IMR-90 (cell line): Measurements from ENCODE around the gene RAB27B.

Experiments used
- CEBPB ChIP-seq: IDR thresholded peaks from 2 replicates; pipeline ENCODE4 v1.6.1; 2012; ENCODE audit warnings: low read depth, low read length, improper control_type of control experiment
- CHD1 ChIP-seq: IDR thresholded peaks from 2 replicates; pipeline ENCODE4 v1.6.1; 2012; ENCODE audit warnings: low read depth, low read length, improper control_type of control experiment
- FOS ChIP-seq: fragments of 150-350 bp; IDR thresholded peaks from 2 replicates; pipeline ENCODE4 v1.6.1; 2016; ENCODE audit warnings: low read depth, low read length
- MAFK ChIP-seq: IDR thresholded peaks from 2 replicates; pipeline ENCODE4 v1.6.1; 2012; ENCODE audit warnings: low read depth, low read length, improper control_type of control experiment
- MAZ ChIP-seq: IDR thresholded peaks from 2 replicates; pipeline ENCODE4 v1.6.1; 2012; ENCODE audit warnings: low read depth, mild to moderate bottlenecking, low read length, improper control_type of control experiment, moderate library complexity, borderline replicate concordance
- NFE2L2 ChIP-seq: fragments of 150-350 bp; IDR thresholded peaks from 2 replicates; pipeline ENCODE4 v1.6.1; 2016; ENCODE audit warnings: low read depth, mild to moderate bottlenecking, low read length
- POLR2A ChIP-seq: IDR thresholded peaks from 2 replicates; pipeline ENCODE4 v1.6.1; 2012; ENCODE audit warnings: mild to moderate bottlenecking, low read depth, low read length
- RAD21 ChIP-seq: IDR thresholded peaks from 2 replicates; pipeline ENCODE4 v1.6.1; 2012; ENCODE audit warnings: low read length, improper control_type of control experiment
- RCOR1 ChIP-seq: IDR thresholded peaks from 2 replicates; pipeline ENCODE4 v1.6.1; 2012; ENCODE audit warnings: mild to moderate bottlenecking, low read length, improper control_type of control experiment; ENCODE audit not compliant: insufficient replicate concordance
- RFX5 ChIP-seq: IDR thresholded peaks from 2 replicates; pipeline ENCODE4 v1.8.0; 2012; ENCODE audit warnings: low read depth, mild to moderate bottlenecking, low read length, moderate library complexity
- SMC3 ChIP-seq: fragments of 150-350 bp; IDR thresholded peaks from 2 replicates; pipeline ENCODE4 v1.6.1; 2016; ENCODE audit warnings: low read depth, mild to moderate bottlenecking, antibody characterized with exemption, low read length, moderate library complexity
- TF ChIP-seq, protein P1 (sequence below): conservative IDR thresholded peaks from 2 replicates; pipeline ENCODE4 v1.5.1; 2012; ENCODE audit warnings: mild to moderate bottlenecking, low read depth, low read length, improper control_type of control experiment
- TF ChIP-seq, protein P2 (sequence below): fragments of 150-350 bp; IDR thresholded peaks from 2 replicates; pipeline ENCODE4 v1.6.1; 2016; ENCODE audit warnings: low read depth, mild to moderate bottlenecking, low read length, moderate library complexity, borderline replicate concordance
- TF ChIP-seq, protein P3 (sequence below): fragments of 150-350 bp; IDR thresholded peaks from 2 replicates; pipeline ENCODE4 v1.6.1; 2017; ENCODE audit warnings: mild to moderate bottlenecking, antibody characterized with exemption, low read length, low read depth

DNA sequence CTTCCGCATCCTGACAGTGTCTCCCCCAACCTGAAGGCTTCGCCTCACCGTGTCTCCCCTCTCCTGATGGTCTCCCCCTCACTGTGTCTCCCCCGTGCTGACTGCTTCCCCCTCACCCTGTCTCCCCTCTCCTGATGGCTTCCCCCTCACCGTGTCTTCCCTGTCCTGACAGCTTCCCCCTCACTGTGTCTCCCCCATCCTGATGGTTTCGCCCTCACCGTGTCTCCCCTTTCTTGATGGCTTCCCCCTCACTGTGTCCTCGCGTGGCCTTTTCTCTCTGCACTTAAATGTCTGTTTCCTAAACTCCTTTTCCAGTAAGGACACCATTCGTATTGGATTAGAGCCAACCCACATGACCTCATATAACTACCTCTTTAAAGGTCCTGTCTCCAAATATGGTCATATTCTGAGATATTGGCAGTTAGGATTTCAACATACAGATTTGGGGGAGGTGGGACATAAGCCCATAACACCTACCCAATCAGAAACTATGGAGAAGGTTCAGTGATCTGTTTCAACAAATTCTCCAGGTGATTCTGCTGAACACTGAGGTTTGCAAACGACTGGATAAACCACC lies 47.9 kb upstream of the RAB27B start:
- TF ChIP-seq, protein P1, sequence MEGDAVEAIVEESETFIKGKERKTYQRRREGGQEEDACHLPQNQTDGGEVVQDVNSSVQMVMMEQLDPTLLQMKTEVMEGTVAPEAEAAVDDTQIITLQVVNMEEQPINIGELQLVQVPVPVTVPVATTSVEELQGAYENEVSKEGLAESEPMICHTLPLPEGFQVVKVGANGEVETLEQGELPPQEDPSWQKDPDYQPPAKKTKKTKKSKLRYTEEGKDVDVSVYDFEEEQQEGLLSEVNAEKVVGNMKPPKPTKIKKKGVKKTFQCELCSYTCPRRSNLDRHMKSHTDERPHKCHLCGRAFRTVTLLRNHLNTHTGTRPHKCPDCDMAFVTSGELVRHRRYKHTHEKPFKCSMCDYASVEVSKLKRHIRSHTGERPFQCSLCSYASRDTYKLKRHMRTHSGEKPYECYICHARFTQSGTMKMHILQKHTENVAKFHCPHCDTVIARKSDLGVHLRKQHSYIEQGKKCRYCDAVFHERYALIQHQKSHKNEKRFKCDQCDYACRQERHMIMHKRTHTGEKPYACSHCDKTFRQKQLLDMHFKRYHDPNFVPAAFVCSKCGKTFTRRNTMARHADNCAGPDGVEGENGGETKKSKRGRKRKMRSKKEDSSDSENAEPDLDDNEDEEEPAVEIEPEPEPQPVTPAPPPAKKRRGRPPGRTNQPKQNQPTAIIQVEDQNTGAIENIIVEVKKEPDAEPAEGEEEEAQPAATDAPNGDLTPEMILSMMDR: no peak
- TF ChIP-seq MAFK (no peak), CEBPB (no peak), RCOR1 (no peak), RAD21 (no peak), SMC3 (no peak), POLR2A (no peak), NFE2L2 (no peak), FOS (no peak), RFX5 (no peak), MAZ (no peak), CHD1 (no peak)
- TF ChIP-seq, protein P2, sequence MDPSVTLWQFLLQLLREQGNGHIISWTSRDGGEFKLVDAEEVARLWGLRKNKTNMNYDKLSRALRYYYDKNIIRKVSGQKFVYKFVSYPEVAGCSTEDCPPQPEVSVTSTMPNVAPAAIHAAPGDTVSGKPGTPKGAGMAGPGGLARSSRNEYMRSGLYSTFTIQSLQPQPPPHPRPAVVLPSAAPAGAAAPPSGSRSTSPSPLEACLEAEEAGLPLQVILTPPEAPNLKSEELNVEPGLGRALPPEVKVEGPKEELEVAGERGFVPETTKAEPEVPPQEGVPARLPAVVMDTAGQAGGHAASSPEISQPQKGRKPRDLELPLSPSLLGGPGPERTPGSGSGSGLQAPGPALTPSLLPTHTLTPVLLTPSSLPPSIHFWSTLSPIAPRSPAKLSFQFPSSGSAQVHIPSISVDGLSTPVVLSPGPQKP: no peak
- TF ChIP-seq, protein P3, sequence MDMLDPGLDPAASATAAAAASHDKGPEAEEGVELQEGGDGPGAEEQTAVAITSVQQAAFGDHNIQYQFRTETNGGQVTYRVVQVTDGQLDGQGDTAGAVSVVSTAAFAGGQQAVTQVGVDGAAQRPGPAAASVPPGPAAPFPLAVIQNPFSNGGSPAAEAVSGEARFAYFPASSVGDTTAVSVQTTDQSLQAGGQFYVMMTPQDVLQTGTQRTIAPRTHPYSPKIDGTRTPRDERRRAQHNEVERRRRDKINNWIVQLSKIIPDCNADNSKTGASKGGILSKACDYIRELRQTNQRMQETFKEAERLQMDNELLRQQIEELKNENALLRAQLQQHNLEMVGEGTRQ: no peak
